K562 (cell line): ENCODE results near the gene CEACAM8. TPM values are rescaled to one million over a fixed set of nuclear protein-coding genes. Genes with fewer than 3 reads are reported as not detected.

ENCODE experiments used
- IFI16 ChIP-seq: fragments of 250-450 bp; sonication (Bioruptor Pico); IDR thresholded peaks from 2 replicates; pipeline ENCODE4 v2.1.2; 2022; ENCODE audit warnings: mild to moderate bottlenecking, inconsistent platforms
- KLF16 ChIP-seq: IDR thresholded peaks from 2 replicates; pipeline ENCODE4 v1.6.1; 2016; ENCODE audit warnings: antibody characterized with exemption
- RAD21 ChIP-seq, 2 experiments: fragments of 250-450 bp in 1 of 2; fragments of 450-650 bp in 1 of 2; sonication (Bioruptor Pico) in 1 of 2; formaldehyde crosslinking in 1 of 2; IDR thresholded peaks in 1 of 2; conservative IDR thresholded peaks in 1 of 2; 2 replicates each; pipeline versions ENCODE4 v1.4.0 to v1.8.0; 2020 to 2022; ENCODE audit warnings: mild to moderate bottlenecking in 2 of 2, moderate library complexity in 1 of 2
- REST ChIP-seq, 2 experiments: fragments of 450-650 bp; formaldehyde crosslinking in 1 of 2; IDR thresholded peaks; 2 replicates each; pipeline versions ENCODE4 v1.4.0 to v1.6.1; 2014 to 2020; ENCODE audit warnings: mild to moderate bottlenecking in 2 of 2, borderline replicate concordance in 1 of 2, low read depth in 1 of 2
- SMC3 ChIP-seq: conservative IDR thresholded peaks from 2 replicates; pipeline ENCODE4 v1.6.1; 2011; ENCODE audit warnings: low read depth, low read length, improper control_type of control experiment; ENCODE audit not compliant: insufficient read depth
- ZNF583 ChIP-seq: fragments of 250-450 bp; sonication (Bioruptor Pico); IDR thresholded peaks from 2 replicates; pipeline ENCODE4 v1.4.0; 2020
- polyA plus RNA-seq, 8 experiments: library from polyadenylated mRNA; depleted of rRNA in 4 of 8; stranded (reverse) in 5 of 8; unstranded in 3 of 8; fragments of >200 nt; fragmentation: Nextera tagmentation in 2 of 8; fragmentation: Illumina TruSeq in 1 of 8; extraction: Ambion mirVana in 2 of 8; extraction: Trizol in 1 of 8; gene quantifications; 2 replicates each; pipeline versions ENCODE4 v1.2.1 to v1.2.3, GENCODE V29; 2011 to 2014; ENCODE audit warnings: inconsistent platforms in 1 of 8, missing spikeins in 1 of 8
- total RNA-seq, 7 experiments: library from RNA; depleted of rRNA in 6 of 7; stranded (reverse); fragments of >200 nt in 6 of 7; fragmentation: Illumina TruSeq in 2 of 7; extraction: Trizol in 2 of 7; gene quantifications; 2 replicates each; pipeline versions ENCODE4 v1.2.1 to v1.2.3, GENCODE V29; 2011 to 2021; ENCODE audit warnings: low replicate concordance in 1 of 7

The CEACAM8 gene
- total and polyA plus RNA-seq, 9 of the 15 experiments (the other 6 are each of a cell fraction or from before 2014, with no cell fraction given): not detected

- TF ChIP-seq REST (IDR thresholded peaks at IDR 0.05; ENCODE audit: borderline replicate concordance): peak; percentile 14; the same call in 1 of the 2 replicates
- no peak for TF ChIP-seq REST (CRISPR knock-in tag; IDR thresholded peaks at IDR 0.05; ENCODE audit: low read depth)
- TF ChIP-seq SMC3: peak; percentile 47; the same call in 1 of the 2 replicates
- TF ChIP-seq IFI16 (CRISPR knock-in tag): no peak
- 0 out of 2 replicates have a peak, but pooled peaks have one; percentile 9 for TF ChIP-seq KLF16
- TF ChIP-seq RAD21 (CRISPR knock-in tag; conservative IDR thresholded peaks at IDR 0.05 in 1 of 2, IDR thresholded peaks at IDR 0.05 in 1 of 2): peak in 1 of 2 experiments; percentile 58; a peak in 2 of 4 replicates
- no peak for TF ChIP-seq ZNF583
Observed at GRCh38 chr19:42634409-42635232, 39.9 kb upstream of the CEACAM8 start (continued).
